Measurements from ENCODE around the gene RABGEF1. TPM values are rescaled to one million over a fixed set of nuclear protein-coding genes. Genes with fewer than 3 reads are reported as not detected.

Gene RABGEF1
- total and polyA plus RNA-seq, 2 experiments from 2014 or later: 14.7 to 17.5 TPM

DNA sequence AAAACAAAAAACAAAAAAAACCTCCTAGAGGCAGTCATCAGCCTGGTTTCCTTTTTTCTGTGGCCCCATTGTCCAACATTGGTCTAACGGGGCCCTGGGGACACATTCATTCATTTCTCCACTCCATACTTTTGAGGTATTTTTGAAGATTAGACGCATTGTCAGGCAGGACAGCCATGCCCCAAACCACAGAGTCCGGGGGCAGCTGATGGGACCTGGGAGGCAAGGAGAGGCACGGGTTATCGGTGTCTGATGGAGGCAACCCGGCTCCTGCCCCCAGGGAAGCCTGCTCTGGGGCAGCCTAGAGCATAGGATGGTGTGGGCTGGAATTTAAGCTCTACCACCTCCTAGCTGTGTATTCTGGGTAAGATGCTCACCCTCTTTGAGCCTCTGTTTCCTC, 6.5 kb upstream of the RABGEF1 start (continued):
- TF ChIP-seq EZH2 (IDR thresholded peaks at IDR 0.05; ENCODE audit: low read depth, unreplicated experiment) (no peak), STAT1 (IDR thresholded peaks at IDR 0.05; ENCODE audit: unreplicated experiment) (no peak), ZNF331 (CRISPR knock-in tag; IDR thresholded peaks at IDR 0.05; ENCODE audit: low read depth) (no peak)
- TF ChIP-seq, protein P1, sequence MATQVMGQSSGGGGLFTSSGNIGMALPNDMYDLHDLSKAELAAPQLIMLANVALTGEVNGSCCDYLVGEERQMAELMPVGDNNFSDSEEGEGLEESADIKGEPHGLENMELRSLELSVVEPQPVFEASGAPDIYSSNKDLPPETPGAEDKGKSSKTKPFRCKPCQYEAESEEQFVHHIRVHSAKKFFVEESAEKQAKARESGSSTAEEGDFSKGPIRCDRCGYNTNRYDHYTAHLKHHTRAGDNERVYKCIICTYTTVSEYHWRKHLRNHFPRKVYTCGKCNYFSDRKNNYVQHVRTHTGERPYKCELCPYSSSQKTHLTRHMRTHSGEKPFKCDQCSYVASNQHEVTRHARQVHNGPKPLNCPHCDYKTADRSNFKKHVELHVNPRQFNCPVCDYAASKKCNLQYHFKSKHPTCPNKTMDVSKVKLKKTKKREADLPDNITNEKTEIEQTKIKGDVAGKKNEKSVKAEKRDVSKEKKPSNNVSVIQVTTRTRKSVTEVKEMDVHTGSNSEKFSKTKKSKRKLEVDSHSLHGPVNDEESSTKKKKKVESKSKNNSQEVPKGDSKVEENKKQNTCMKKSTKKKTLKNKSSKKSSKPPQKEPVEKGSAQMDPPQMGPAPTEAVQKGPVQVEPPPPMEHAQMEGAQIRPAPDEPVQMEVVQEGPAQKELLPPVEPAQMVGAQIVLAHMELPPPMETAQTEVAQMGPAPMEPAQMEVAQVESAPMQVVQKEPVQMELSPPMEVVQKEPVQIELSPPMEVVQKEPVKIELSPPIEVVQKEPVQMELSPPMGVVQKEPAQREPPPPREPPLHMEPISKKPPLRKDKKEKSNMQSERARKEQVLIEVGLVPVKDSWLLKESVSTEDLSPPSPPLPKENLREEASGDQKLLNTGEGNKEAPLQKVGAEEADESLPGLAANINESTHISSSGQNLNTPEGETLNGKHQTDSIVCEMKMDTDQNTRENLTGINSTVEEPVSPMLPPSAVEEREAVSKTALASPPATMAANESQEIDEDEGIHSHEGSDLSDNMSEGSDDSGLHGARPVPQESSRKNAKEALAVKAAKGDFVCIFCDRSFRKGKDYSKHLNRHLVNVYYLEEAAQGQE (IDR thresholded peaks at IDR 0.05; ENCODE audit: unreplicated experiment): no peak

DNA sequence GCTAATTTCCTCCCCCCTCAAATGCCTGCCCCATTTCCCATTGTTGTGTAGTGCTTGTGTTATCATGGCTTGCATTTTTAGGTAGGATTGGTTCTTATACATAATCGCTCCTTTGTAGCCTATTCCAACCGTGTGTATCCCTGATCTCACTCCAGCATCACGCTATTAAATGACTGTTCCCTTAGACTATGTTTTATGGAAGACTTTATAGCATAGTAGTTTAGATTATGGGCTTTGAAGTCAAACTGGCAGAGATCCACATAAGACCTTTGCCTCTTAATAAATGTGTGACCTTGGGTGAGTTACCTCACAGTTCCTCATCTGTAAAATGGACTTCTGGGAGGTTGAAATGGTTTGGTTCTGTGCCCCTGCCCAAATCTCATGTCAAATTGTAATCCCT, 5.4 kb upstream of the RABGEF1 start:
- no peak overlapping the region for H3K27ac Mint-ChIP-seq
- TF ChIP-seq EZH2 (IDR thresholded peaks at IDR 0.05; ENCODE audit: low read depth, unreplicated experiment) (no peak), CREB1 (CRISPR knock-in tag; IDR thresholded peaks at IDR 0.05; ENCODE audit: low read depth) (no peak), POLR2AphosphoS5 (IDR thresholded peaks at IDR 0.05; ENCODE audit: low read depth) (no peak), STAT1 (IDR thresholded peaks at IDR 0.05; ENCODE audit: unreplicated experiment) (no peak), ZNF114 (CRISPR knock-in tag; IDR thresholded peaks at IDR 0.05) (no peak), NANOG (IDR thresholded peaks at IDR 0.05; ENCODE audit: borderline replicate concordance) (no peak), EZH2phosphoT487 (IDR thresholded peaks at IDR 0.05; ENCODE audit: unreplicated experiment) (no peak)
- TF ChIP-seq, protein P2, sequence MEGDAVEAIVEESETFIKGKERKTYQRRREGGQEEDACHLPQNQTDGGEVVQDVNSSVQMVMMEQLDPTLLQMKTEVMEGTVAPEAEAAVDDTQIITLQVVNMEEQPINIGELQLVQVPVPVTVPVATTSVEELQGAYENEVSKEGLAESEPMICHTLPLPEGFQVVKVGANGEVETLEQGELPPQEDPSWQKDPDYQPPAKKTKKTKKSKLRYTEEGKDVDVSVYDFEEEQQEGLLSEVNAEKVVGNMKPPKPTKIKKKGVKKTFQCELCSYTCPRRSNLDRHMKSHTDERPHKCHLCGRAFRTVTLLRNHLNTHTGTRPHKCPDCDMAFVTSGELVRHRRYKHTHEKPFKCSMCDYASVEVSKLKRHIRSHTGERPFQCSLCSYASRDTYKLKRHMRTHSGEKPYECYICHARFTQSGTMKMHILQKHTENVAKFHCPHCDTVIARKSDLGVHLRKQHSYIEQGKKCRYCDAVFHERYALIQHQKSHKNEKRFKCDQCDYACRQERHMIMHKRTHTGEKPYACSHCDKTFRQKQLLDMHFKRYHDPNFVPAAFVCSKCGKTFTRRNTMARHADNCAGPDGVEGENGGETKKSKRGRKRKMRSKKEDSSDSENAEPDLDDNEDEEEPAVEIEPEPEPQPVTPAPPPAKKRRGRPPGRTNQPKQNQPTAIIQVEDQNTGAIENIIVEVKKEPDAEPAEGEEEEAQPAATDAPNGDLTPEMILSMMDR (conservative IDR thresholded peaks at IDR 0.05; ENCODE audit: low read depth in 2 of 2): no peak
- TF ChIP-seq, protein P3, sequence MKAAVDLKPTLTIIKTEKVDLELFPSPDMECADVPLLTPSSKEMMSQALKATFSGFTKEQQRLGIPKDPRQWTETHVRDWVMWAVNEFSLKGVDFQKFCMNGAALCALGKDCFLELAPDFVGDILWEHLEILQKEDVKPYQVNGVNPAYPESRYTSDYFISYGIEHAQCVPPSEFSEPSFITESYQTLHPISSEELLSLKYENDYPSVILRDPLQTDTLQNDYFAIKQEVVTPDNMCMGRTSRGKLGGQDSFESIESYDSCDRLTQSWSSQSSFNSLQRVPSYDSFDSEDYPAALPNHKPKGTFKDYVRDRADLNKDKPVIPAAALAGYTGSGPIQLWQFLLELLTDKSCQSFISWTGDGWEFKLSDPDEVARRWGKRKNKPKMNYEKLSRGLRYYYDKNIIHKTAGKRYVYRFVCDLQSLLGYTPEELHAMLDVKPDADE (IDR thresholded peaks at IDR 0.05): no peak
- TF ChIP-seq, protein P4, sequence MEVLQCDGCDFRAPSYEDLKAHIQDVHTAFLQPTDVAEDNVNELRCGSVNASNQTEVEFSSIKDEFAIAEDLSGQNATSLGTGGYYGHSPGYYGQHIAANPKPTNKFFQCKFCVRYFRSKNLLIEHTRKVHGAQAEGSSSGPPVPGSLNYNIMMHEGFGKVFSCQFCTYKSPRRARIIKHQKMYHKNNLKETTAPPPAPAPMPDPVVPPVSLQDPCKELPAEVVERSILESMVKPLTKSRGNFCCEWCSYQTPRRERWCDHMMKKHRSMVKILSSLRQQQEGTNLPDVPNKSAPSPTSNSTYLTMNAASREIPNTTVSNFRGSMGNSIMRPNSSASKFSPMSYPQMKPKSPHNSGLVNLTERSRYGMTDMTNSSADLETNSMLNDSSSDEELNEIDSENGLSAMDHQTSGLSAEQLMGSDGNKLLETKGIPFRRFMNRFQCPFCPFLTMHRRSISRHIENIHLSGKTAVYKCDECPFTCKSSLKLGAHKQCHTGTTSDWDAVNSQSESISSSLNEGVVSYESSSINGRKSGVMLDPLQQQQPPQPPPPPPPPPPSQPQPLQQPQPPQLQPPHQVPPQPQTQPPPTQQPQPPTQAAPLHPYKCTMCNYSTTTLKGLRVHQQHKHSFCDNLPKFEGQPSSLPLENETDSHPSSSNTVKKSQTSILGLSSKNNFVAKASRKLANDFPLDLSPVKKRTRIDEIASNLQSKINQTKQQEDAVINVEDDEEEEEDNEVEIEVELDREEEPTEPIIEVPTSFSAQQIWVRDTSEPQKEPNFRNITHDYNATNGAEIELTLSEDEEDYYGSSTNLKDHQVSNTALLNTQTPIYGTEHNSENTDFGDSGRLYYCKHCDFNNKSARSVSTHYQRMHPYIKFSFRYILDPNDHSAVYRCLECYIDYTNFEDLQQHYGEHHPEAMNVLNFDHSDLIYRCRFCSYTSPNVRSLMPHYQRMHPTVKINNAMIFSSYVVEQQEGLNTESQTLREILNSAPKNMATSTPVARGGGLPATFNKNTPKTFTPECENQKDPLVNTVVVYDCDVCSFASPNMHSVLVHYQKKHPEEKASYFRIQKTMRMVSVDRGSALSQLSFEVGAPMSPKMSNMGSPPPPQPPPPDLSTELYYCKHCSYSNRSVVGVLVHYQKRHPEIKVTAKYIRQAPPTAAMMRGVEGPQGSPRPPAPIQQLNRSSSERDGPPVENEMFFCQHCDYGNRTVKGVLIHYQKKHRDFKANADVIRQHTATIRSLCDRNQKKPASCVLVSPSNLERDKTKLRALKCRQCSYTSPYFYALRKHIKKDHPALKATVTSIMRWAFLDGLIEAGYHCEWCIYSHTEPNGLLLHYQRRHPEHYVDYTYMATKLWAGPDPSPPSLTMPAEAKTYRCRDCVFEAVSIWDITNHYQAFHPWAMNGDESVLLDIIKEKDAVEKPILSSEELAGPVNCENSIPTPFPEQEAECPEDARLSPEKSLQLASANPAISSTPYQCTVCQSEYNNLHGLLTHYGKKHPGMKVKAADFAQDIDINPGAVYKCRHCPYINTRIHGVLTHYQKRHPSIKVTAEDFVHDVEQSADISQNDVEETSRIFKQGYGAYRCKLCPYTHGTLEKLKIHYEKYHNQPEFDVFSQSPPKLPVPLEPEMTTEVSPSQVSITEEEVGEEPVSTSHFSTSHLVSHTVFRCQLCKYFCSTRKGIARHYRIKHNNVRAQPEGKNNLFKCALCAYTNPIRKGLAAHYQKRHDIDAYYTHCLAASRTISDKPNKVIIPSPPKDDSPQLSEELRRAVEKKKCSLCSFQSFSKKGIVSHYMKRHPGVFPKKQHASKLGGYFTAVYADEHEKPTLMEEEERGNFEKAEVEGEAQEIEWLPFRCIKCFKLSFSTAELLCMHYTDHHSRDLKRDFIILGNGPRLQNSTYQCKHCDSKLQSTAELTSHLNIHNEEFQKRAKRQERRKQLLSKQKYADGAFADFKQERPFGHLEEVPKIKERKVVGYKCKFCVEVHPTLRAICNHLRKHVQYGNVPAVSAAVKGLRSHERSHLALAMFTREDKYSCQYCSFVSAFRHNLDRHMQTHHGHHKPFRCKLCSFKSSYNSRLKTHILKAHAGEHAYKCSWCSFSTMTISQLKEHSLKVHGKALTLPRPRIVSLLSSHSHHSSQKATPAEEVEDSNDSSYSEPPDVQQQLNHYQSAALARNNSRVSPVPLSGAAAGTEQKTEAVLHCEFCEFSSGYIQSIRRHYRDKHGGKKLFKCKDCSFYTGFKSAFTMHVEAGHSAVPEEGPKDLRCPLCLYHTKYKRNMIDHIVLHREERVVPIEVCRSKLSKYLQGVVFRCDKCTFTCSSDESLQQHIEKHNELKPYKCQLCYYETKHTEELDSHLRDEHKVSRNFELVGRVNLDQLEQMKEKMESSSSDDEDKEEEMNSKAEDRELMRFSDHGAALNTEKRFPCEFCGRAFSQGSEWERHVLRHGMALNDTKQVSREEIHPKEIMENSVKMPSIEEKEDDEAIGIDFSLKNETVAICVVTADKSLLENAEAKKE (CRISPR knock-in tag; IDR thresholded peaks at IDR 0.05): no peak

More for the DNA sequence above, 5.4 kb upstream of the RABGEF1 start:
- DNase-seq (ENCODE audit: low spot score): no peak
- ATAC-seq: no peak
- Mint-ChIP-seq H3K4me3 (no peak overlapping the region), H3K36me3 (ENCODE audit: low read depth) (peaks cover 22% of the 10 kb centered on the region), H3K27me3 (ENCODE audit: insufficient read depth, low read depth, poor library complexity) (peaks cover 17% of the 10 kb centered on the region), H3K9me3 (peaks cover 13% of the 10 kb centered on the region), H3K4me1 (peaks cover 8% of the 10 kb centered on the region)
- peaks cover 7% of the 10 kb centered on the region; the same call in 1 of the 2 replicates for H3K79me2 ChIP-seq (replicated peaks; ENCODE audit: insufficient read depth)
- H4K20me1 ChIP-seq (replicated peaks; ENCODE audit: insufficient read depth): no peaks in the 10 kb centered on the region
- peaks cover 6% of the 10 kb centered on the region; the same call in 1 of the 2 replicates for H3F3A ChIP-seq (replicated peaks; ENCODE audit: low read depth)
- no peaks in the 10 kb centered on the region for H3K36me3 ChIP-seq (ENCODE audit: insufficient read depth)
- H2AFZ ChIP-seq: no peak overlapping the region
- no peak overlapping the region for H3K4me3 ChIP-seq
- H3K27ac ChIP-seq (ENCODE audit: low read depth): no peak overlapping the region
- H3K27me3 ChIP-seq (ENCODE audit: insufficient read depth): no peaks in the 10 kb centered on the region
- H3K9me2 ChIP-seq (ENCODE audit: insufficient read depth): no peaks in the 10 kb centered on the region
- no peak overlapping the region for H3K4me2 ChIP-seq
- H3K4me1 ChIP-seq (ENCODE audit: insufficient read depth): peaks cover 7% of the 10 kb centered on the region; the same call in 1 of the 2 replicates
